CD4-positive, alpha-beta memory T cell (primary cell): ENCODE results near the gene PRR19. TPM values are rescaled to one million over a fixed set of nuclear protein-coding genes. Genes with fewer than 3 reads are reported as not detected.
"Not testable (repeated sequence)": the region's sequence is repeated elsewhere in the genome, so short reads cannot be mapped to it uniquely, and the experiment has no call there.

Source experiments
- CTCF ChIA-PET: fragments of 350-600 bp; sonication (Branson Sonifier 250); formaldehyde crosslinking; loops from one replicate; lab custom pipeline; 2021; ENCODE audit warnings: inconsistent platforms; ENCODE audit not compliant: partially characterized antibody; lab: Charles Lee
- POLR2A ChIA-PET: fragments of 350-600 bp; sonication (Branson Sonifier 250); formaldehyde crosslinking; loops from one replicate; lab custom pipeline; 2021; ENCODE audit not compliant: partially characterized antibody; lab: Charles Lee
- DNase-seq, 5 donors: peaks; one replicate each; pipeline versions ENCODE4 v3.0.0 to v3.0.0-alpha.2; 2020 to 2022; ENCODE audit warnings: mixed read lengths in 1 of 5
- H3K27ac ChIP-seq: one replicate; pipeline ENCODE4 v1.7.0; 2013; ENCODE audit warnings: low read depth, low read length
- H3K27me3 ChIP-seq: 2 replicates; pipeline ENCODE4 v1.7.0; 2013; ENCODE audit warnings: mild to moderate bottlenecking, low read length, moderate library complexity; ENCODE audit not compliant: insufficient read depth
- H3K36me3 ChIP-seq: 2 replicates; pipeline ENCODE4 v1.7.0; 2013; ENCODE audit warnings: mild to moderate bottlenecking, low read length, moderate library complexity; ENCODE audit not compliant: insufficient read depth
- H3K4me1 ChIP-seq: 2 replicates; pipeline ENCODE4 v1.7.0; 2013; ENCODE audit warnings: mild to moderate bottlenecking, low read length, moderate library complexity; ENCODE audit not compliant: insufficient read depth
- H3K4me3 ChIP-seq, 2 donors: one replicate each; pipeline ENCODE4 v1.7.0; 2013; ENCODE audit warnings: low read length in 2 of 2, mild to moderate bottlenecking in 1 of 2
- H3K9me3 ChIP-seq, 2 donors: one replicate each; pipeline ENCODE4 v1.7.0; 2013; ENCODE audit warnings: low read length in 2 of 2, control low read depth in 1 of 2; ENCODE audit not compliant: control insufficient read depth in 1 of 2
- H3K27ac Mint-ChIP-seq, 7 donors: one replicate each; pipeline ENCODE4 v1.8.0; 2020 to 2021; ENCODE audit warnings: mixed read lengths in 7 of 7, mild to moderate bottlenecking in 6 of 7, inconsistent platforms in 3 of 7, moderate library complexity in 3 of 7
- H3K27me3 Mint-ChIP-seq, 2 donors: one replicate each; pipeline ENCODE4 v1.8.0; 2020 to 2021; ENCODE audit warnings: mixed read lengths in 2 of 2
- H3K36me3 Mint-ChIP-seq, 2 donors: one replicate each; pipeline ENCODE4 v1.8.0; 2020 to 2021; ENCODE audit warnings: mixed read lengths in 2 of 2, inconsistent platforms in 1 of 2, mild to moderate bottlenecking in 1 of 2
- H3K4me1 Mint-ChIP-seq, 4 donors: one replicate each; pipeline ENCODE4 v1.8.0; 2020 to 2021; ENCODE audit warnings: mixed read lengths in 4 of 4, mild to moderate bottlenecking in 1 of 4
- H3K4me3 Mint-ChIP-seq, 8 donors: one replicate each; pipeline ENCODE4 v1.8.0; 2020 to 2021; ENCODE audit warnings: mixed read lengths in 8 of 8, mild to moderate bottlenecking in 7 of 8, moderate library complexity in 6 of 8, inconsistent platforms in 3 of 8
- H3K9me3 Mint-ChIP-seq, 8 donors: one replicate each; pipeline ENCODE4 v1.8.0; 2020 to 2021; ENCODE audit warnings: mixed read lengths in 8 of 8, mild to moderate bottlenecking in 5 of 8, inconsistent platforms in 3 of 8, moderate library complexity in 1 of 8
- intact Hi-C: fragments of 100-400 bp; cut with micrococcal nuclease; formaldehyde crosslinking; loops from one replicate; pipeline ENCODE4 v1.15.1; 2023
- polyA plus RNA-seq, 2 donors: library from polyadenylated mRNA; unstranded; fragments of 300-500 nt; fragmentation: Illumina TruSeq; gene quantifications; one replicate each; pipeline ENCODE4 v1.2.3, GENCODE V29; 2021
- total RNA-seq, 2 experiments: library from RNA; stranded (reverse); gene quantifications; one replicate each; pipeline ENCODE4 v1.2.3, GENCODE V29; 2021

The PRR19 gene
- total and polyA plus RNA-seq, 4 experiments from 2014 or later: 0.28 to 0.85 (median 0.56) TPM

DNA sequence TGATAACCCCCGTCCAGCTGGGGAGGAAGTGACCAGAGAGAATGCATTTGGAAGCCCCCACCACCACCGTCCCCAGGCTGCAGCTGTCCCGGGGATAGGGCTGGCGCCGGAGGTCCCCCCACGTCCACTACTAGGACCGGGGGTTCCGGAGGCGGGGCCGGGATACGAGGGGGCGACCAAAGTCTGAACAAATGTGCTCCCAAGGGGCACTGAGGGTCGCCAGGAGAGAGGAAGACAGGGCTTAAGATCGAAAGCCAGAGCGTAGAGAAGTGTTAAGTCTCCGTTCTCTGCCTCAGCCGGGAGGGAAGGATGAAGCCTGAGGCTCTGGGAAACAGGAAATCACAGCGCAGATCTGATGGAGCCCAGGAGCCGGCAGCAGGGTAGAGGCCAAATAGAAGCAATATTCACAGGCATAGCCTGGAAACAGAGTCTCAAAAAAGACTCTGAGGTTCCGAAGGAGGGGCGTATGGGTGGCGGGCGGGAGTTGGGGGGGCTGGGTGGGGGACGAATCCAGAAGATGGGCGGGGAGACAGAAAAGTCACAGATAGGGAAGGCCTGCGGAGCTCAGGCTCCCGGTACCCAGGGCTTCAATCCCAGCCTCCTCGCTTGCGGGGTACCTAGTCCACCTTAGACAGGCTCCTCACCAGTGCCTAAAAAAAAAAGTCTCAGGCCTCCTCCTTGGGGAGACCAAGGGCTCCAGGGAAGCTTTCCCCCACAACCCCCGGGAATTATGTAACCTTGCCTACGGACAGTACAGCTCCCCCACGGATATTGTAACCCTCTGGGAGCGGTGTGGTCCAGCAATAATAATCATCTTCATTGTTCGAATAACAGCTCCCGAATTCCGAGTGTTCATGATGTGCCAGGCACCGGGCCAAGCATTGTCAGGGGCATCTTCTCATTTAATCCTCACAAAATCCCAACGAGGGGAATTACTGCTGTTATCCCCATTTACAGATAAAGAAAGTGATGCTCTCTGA lies 45.9 kb upstream of the PRR19 start:
- Histone ChIP-seq H3K9me3 (no peaks in the 10 kb centered on the region), H3K27me3 (no peaks in the 10 kb centered on the region), H3K4me3 (peak overlapping the region; percentile 36 to 45), H3K27ac (peak overlapping the region; percentile 93), H3K36me3 (no peaks in the 10 kb centered on the region), H3K4me1 (peaks cover 29% of the 10 kb centered on the region)
- ChIA-PET POLR2A (interaction anchor here (0.8 to 1.7 kb wide), 12 partner anchors 10 to 46 kb away, joined by 3 to 22 read pairs (median 4); partner anchors contain the start of genes CIC, GSK3A and PAFAH1B3), CTCF (interaction anchor here (1.2 to 1.3 kb wide), 2 partner anchors 13 to 23 kb away, joined by 4 to 6 read pairs; partner anchors contain the start of gene GSK3A)
- Mint-ChIP-seq H3K9me3 (no peaks in the 10 kb centered on the region), H3K4me3 (peak overlapping the region; percentile 76 to 88 (median 82)), H3K4me1 (peaks cover 12 to 32% (median 23%) of the 10 kb centered on the region in 4 donors), H3K36me3 (peaks cover 0 to 13% of the 10 kb centered on the region in 2 donors), H3K27ac (peak overlapping the region; percentile 81 to 88 (median 86)), H3K27me3 (peaks cover 3 to 4% of the 10 kb centered on the region in 2 donors)
- DNase-seq: no peak
- intact Hi-C loops: loop anchor here (1.0 to 2.0 kb wide), 6 partner anchors 12 to 69 kb away; partner anchors contain the start of genes DEDD2, MEGF8, PAFAH1B3 and PRR19

DNA sequence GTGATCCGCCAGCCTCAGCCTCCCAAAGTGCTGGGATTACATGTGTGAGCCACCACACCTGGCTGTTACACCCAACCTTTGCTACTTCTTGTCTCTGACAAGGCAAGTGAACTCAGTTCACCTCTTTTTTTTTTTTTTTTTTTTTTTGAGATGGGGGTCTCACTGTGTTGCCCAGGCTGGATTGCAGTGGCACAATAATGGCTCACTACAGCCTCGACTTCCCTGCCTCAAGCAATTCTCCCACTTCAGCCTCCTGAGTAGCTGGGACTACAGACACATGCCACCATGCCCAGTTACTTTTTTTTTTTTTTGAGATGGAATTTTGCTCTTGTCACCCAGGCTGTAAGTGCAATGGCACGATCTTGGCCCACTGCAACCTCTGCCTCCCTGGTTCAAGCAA lies 44.1 kb upstream of the PRR19 start:
- POLR2A ChIA-PET: interaction anchor here (1.3 to 1.7 kb wide), 2 partner anchors 17 to 28 kb away, joined by 3 to 4 read pairs; no protein-coding TSS in a partner anchor

DNA sequence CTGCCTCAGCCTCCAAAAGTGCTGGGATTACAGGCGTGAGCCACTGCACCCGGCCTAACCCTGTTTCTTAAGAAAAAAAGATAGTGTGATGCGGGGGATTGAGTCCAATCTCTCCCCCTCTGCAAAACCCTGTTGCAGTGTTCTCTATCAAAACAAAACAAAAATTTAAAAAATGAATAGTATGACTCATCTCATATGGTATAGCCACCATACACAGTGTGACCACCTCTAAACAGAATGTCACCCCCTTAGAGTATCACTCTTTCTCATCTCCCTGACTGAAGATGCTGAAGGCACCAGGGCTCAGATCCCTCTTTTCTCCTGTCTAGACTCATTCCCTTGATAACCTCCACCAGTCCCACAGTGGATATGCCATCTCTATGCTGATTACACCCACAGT lies 40.2 kb upstream of the PRR19 start:
- Histone ChIP-seq H3K27me3 (no peaks in the 10 kb centered on the region), H3K4me3 (no peak overlapping the region), H3K27ac (no peak overlapping the region), H3K36me3 (no peaks in the 10 kb centered on the region), H3K4me1 (no peaks in the 10 kb centered on the region), H3K9me3 (no peaks in the 10 kb centered on the region)
- intact Hi-C loops: no loop called here
- DNase-seq: no peak
- ChIA-PET POLR2A (no interaction called here), CTCF (interaction anchor here (2.0 kb wide), 1 partner anchor 18 kb away, joined by 7 read pairs; no protein-coding TSS in a partner anchor)
- Mint-ChIP-seq H3K4me1 (peaks cover 0 to 4% (median 1%) of the 10 kb centered on the region in 4 donors), H3K9me3 (no peaks in the 10 kb centered on the region), H3K4me3 (no peak overlapping the region), H3K27me3 (no peaks in the 10 kb centered on the region), H3K36me3 (no peaks in the 10 kb centered on the region), H3K27ac (peak overlapping the region in 1 of 7 donors; percentile 59)

More for the DNA sequence above, 44.1 kb upstream of the PRR19 start:
- H3K36me3 ChIP-seq, H3K27me3 Mint-ChIP-seq, intact Hi-C loops, H3K27ac ChIP-seq, DNase-seq, H3K27me3 ChIP-seq, H3K9me3 ChIP-seq, H3K4me3 ChIP-seq, H3K36me3 Mint-ChIP-seq, H3K4me3 Mint-ChIP-seq, H3K9me3 Mint-ChIP-seq: not testable (repeated sequence)
- H3K4me1 ChIP-seq: peaks cover 13% of the 10 kb centered on the region
- Mint-ChIP-seq H3K4me1 (peaks cover 4 to 17% (median 11%) of the 10 kb centered on the region in 4 donors), H3K27ac (peak overlapping the region in 2 of 7 donors; percentile 35 to 56)
- CTCF ChIA-PET: interaction anchor here (0.7 to 1.6 kb wide), 2 partner anchors 22 to 1514 kb away, joined by 3 to 8 read pairs; no protein-coding TSS in a partner anchor

DNA sequence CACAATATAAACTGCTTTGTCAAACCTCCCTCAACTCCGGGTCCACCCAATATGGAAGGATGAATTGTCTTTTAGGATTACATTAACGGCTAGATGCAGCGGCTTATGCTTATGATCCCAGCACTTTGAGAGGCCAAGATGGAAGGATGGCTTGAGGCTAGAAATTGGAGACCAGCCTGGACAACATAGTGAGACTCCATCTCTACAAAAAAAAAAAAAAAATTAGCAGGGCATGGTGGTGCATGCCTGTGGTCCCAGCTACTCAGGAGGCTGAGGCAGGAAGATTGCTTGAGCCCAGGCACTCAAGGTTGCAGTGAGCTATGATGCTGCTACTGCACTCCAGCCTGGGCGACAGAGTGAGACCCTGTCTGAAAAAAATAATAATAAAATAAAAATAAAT lies 35.8 kb upstream of the PRR19 start:
- H3K4me3 Mint-ChIP-seq, DNase-seq, H3K9me3 ChIP-seq, H3K4me3 ChIP-seq, H3K27me3 ChIP-seq, H3K36me3 Mint-ChIP-seq, H3K27ac ChIP-seq, H3K27me3 Mint-ChIP-seq, H3K36me3 ChIP-seq, CTCF ChIA-PET, H3K9me3 Mint-ChIP-seq: not testable (repeated sequence)
- H3K4me1 Mint-ChIP-seq: peaks cover 0 to 25% (median 19%) of the 10 kb centered on the region in 4 donors
- intact Hi-C loops: loop anchor here (5.0 kb wide), 1 partner anchor 156 kb away; no protein-coding TSS in a partner anchor
- H3K27ac Mint-ChIP-seq: peak overlapping the region in 1 of 7 donors; percentile 8
- POLR2A ChIA-PET: interaction anchor here (1.0 to 8.1 kb wide), 3 partner anchors 10 to 23 kb away, joined by 3 to 131 read pairs (median 73); partner anchors contain the start of gene GSK3A
- peaks cover 25% of the 10 kb centered on the region for H3K4me1 ChIP-seq

DNA sequence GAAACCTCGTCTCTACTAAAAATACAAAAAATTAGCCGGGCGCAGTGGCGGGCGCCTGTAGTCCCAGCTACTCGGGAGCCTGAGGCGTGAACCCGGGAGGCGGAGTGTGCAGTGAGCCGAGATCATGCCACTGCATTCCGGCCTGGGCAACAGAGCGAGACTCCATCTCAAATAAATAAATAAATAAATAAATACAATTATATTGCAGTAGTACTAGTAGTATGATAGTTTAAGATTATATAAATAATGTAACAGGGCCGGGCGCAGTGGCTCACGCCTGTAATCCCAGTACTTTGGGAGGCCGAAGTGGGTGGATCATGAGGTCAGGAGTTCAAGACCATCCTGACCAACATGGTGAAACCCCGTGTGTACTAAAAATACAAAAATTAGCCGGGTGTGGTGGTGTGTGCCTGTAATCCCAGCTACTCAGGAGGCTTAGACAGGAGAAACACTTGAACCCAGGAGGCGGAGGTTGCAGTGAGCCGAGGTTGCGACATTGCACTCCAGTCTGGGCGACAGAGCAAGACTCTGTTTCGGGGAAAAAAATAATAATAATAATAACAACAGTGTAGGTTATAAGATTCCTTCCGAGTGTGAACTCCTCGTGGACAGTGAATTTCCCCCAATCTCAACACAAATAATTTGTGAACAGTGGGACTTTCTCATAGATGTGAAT lies 34.9 kb upstream of the PRR19 start:
- H3K4me1 ChIP-seq: peaks cover 33% of the 10 kb centered on the region
- H3K36me3 ChIP-seq, H3K27ac Mint-ChIP-seq, H3K36me3 Mint-ChIP-seq, H3K9me3 Mint-ChIP-seq, H3K9me3 ChIP-seq, H3K4me3 ChIP-seq, H3K27me3 ChIP-seq, H3K27me3 Mint-ChIP-seq: not testable (repeated sequence)
- peaks cover 0 to 29% (median 26%) of the 10 kb centered on the region in 4 donors for H3K4me1 Mint-ChIP-seq
- peak overlapping the region; percentile 99 for H3K27ac ChIP-seq
- intact Hi-C loops: loop anchor here (5.0 kb wide), 1 partner anchor 155 kb away; no protein-coding TSS in a partner anchor
- peak overlapping the region in 2 of 8 donors; percentile 15 to 52 for H3K4me3 Mint-ChIP-seq
- DNase-seq: peak in 1 of 5 donors; percentile 30
- ChIA-PET CTCF (interaction anchor here (0.6 to 0.8 kb wide), 2 partner anchors 12 to 29 kb away, joined by 3 read pairs; no protein-coding TSS in a partner anchor), POLR2A (interaction anchor here (0.9 to 8.1 kb wide), 4 partner anchors 11 to 24 kb away, joined by 3 to 131 read pairs (median 40); partner anchors contain the start of genes ERF and GSK3A)

DNA sequence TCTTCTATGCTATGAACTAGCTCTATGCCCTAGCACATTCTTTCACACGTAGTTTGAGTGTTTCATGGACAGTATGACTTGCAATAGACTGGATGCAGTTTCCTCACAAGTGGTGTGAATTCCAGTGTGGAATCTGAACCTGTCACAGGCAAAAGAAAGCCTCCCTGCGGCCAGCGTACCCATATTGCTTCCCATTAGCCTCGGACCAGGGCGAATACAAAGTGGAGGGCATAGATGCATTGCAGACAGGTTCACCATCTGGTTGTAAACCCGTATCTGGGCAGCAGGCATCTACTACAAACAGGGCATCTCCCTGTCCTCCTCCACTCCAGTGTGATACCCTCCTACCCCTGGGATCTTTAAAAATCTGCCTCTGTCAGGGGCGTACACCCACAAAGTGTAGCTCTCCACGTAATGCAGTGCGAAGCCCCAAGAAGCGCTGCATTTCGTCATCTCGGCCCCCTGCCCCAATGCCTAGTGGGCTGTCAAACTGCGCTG lies 34.2 kb upstream of the PRR19 start:
- peaks cover 0 to 27% (median 26%) of the 10 kb centered on the region in 4 donors for H3K4me1 Mint-ChIP-seq
- peak overlapping the region; percentile 99 for H3K27ac ChIP-seq
- H3K36me3 ChIP-seq: no peaks in the 10 kb centered on the region
- no peaks in the 10 kb centered on the region for H3K27me3 Mint-ChIP-seq
- no peak overlapping the region for H3K4me3 Mint-ChIP-seq
- ChIA-PET CTCF (interaction anchor here (0.6 kb wide), 1 partner anchor 29 kb away, joined by 3 read pairs; no protein-coding TSS in a partner anchor), POLR2A (interaction anchor here (0.6 to 8.1 kb wide), 5 partner anchors 12 to 29 kb away, joined by 3 to 131 read pairs (median 8); partner anchors contain the start of genes ERF and GSK3A)
- H3K27me3 ChIP-seq: no peaks in the 10 kb centered on the region
- DNase-seq: no peak
- intact Hi-C loops: loop anchor here (1.0 to 5.0 kb wide), 6 partner anchors 12 to 155 kb away; partner anchors contain the start of genes DEDD2, ERF, MEGF8 and POU2F2
- H3K9me3 Mint-ChIP-seq: no peaks in the 10 kb centered on the region
- H3K36me3 Mint-ChIP-seq: peaks cover 0 to 9% of the 10 kb centered on the region in 2 donors
- H3K27ac Mint-ChIP-seq: no peak overlapping the region
- peak overlapping the region; percentile 83 to 96 for H3K4me3 ChIP-seq
- H3K4me1 ChIP-seq: peaks cover 33% of the 10 kb centered on the region
- no peaks in the 10 kb centered on the region for H3K9me3 ChIP-seq
